OCI-LY3 (cell line): ENCODE measurements around the gene ALDH1A1.

ENCODE experiments used
- H2AFZ ChIP-seq: fragments of 200-600, 300-600 bp; shearing (Covaris generic); 2 replicates; pipeline ENCODE4 v1.6.0; 2014; ENCODE audit warnings: antibody characterized with exemption, low read depth, low read length
- H3K27ac ChIP-seq: fragments of 200-600, 300-600 bp; sonication (generic); 2 replicates; pipeline ENCODE4 v1.5.1; 2014; ENCODE audit warnings: mild to moderate bottlenecking, low read length, moderate library complexity, mixed read lengths
- H3K27me3 ChIP-seq: fragments of 200-600, 300-600 bp; sonication (generic); 2 replicates; pipeline ENCODE4 v1.6.1; 2014; ENCODE audit warnings: low read depth, low read length, mixed read lengths
- H3K36me3 ChIP-seq: fragments of 200-600, 300-600 bp; sonication (generic); replicated peaks from 2 replicates; pipeline ENCODE3; 2014; ENCODE audit warnings: low read depth, low read length, mixed read lengths
- H3K4me1 ChIP-seq: fragments of 300-600, 200-600 bp; sonication (generic); 2 replicates; pipeline ENCODE4 v1.6.1; 2014; ENCODE audit warnings: low read length, mixed read lengths
- H3K4me2 ChIP-seq: fragments of 200-600, 300-600 bp; sonication (generic); 2 replicates; pipeline ENCODE4 v1.6.1; 2014; ENCODE audit warnings: low read length, mixed read lengths
- H3K4me3 ChIP-seq: fragments of 300-600, 200-600 bp; sonication (generic); 2 replicates; pipeline ENCODE4 v1.5.1; 2014; ENCODE audit warnings: antibody characterized with exemption, mild to moderate bottlenecking, low read length, moderate library complexity
- H3K79me2 ChIP-seq: fragments of 300-600, 200-600 bp; shearing (Covaris generic); 2 replicates; pipeline ENCODE4 v1.6.1; 2014; ENCODE audit warnings: mild to moderate bottlenecking, low read length, mixed read lengths
- H3K9ac ChIP-seq: fragments of 300-600, 200-600 bp; shearing (Covaris generic); 2 replicates; pipeline ENCODE4 v1.6.0; 2014; ENCODE audit warnings: mild to moderate bottlenecking, low read length, moderate library complexity
- H3K9me3 ChIP-seq: fragments of 200-600, 300-600 bp; shearing (Covaris generic); 2 replicates; pipeline ENCODE4 v1.6.1; 2014; ENCODE audit warnings: low read length, mixed read lengths; ENCODE audit not compliant: insufficient read depth
- H4K20me1 ChIP-seq: fragments of 200-600, 300-600 bp; sonication (generic); 2 replicates; pipeline ENCODE4 v1.6.1; 2016; ENCODE audit warnings: low read length, mixed read lengths; ENCODE audit not compliant: insufficient read depth
- CTCF ChIP-seq: fragments of 200-600, 300-600 bp; sonication (generic); IDR thresholded peaks from 2 replicates; pipeline ENCODE4 v1.5.1; 2014; ENCODE audit warnings: antibody characterized with exemption, low read length, low read depth
- EZH2phosphoT487 ChIP-seq: fragments of 200-600 bp; shearing (Covaris generic); IDR thresholded peaks from 2 replicates; pipeline ENCODE4 v1.6.1; 2018; ENCODE audit warnings: antibody characterized with exemption, mixed run types, low read depth

ALDH1A1 gene

GRCh38 chr9:72996684-72997314 is 43.9 kb upstream of the ALDH1A1 start:
- Histone ChIP-seq H4K20me1 (no peaks in the 10 kb centered on the region), H3K27me3 (no peaks in the 10 kb centered on the region; the same call in 1 of the 2 replicates), H2AFZ (no peak overlapping the region), H3K36me3 (no peaks in the 10 kb centered on the region), H3K9ac (no peak overlapping the region), H3K4me3 (no peak overlapping the region), H3K79me2 (no peaks in the 10 kb centered on the region), H3K4me2 (no peak overlapping the region), H3K9me3 (no peaks in the 10 kb centered on the region), H3K4me1 (no peaks in the 10 kb centered on the region), H3K27ac (no peak overlapping the region)
- no peak for TF ChIP-seq EZH2phosphoT487
- TF ChIP-seq CTCF: no peak

GRCh38 chr9:72996114-72996513 is 43.3 kb upstream of the ALDH1A1 start:
- Histone ChIP-seq H3K79me2 (no peaks in the 10 kb centered on the region), H3K27ac (no peak overlapping the region), H3K4me3 (no peak overlapping the region), H3K27me3 (no peaks in the 10 kb centered on the region; the same call in 1 of the 2 replicates), H3K4me2 (no peak overlapping the region), H3K9me3 (no peaks in the 10 kb centered on the region), H3K36me3 (no peaks in the 10 kb centered on the region), H3K9ac (no peak overlapping the region), H4K20me1 (no peaks in the 10 kb centered on the region), H3K4me1 (no peaks in the 10 kb centered on the region), H2AFZ (no peak overlapping the region)
- TF ChIP-seq CTCF (no peak), EZH2phosphoT487 (no peak)

- Histone ChIP-seq H4K20me1 (no peaks in the 10 kb centered on the region), H3K27me3 (no peaks in the 10 kb centered on the region; the same call in 1 of the 2 replicates), H3K4me2 (no peak overlapping the region), H3K27ac (no peak overlapping the region), H2AFZ (no peak overlapping the region), H3K9me3 (no peaks in the 10 kb centered on the region), H3K36me3 (no peaks in the 10 kb centered on the region), H3K9ac (no peak overlapping the region), H3K4me3 (no peak overlapping the region), H3K4me1 (no peaks in the 10 kb centered on the region), H3K79me2 (no peaks in the 10 kb centered on the region)
- no peak for TF ChIP-seq CTCF
- TF ChIP-seq EZH2phosphoT487: no peak
These were observed 42.5 kb upstream of the ALDH1A1 start for GRCh38 chr9:72995131-72996024.

GRCh38 chr9:72991772-72992171 is 38.9 kb upstream of the ALDH1A1 start:
- H3K4me2 ChIP-seq: no peak overlapping the region
- H3K4me1 ChIP-seq: no peaks in the 10 kb centered on the region
- no peaks in the 10 kb centered on the region for H3K36me3 ChIP-seq
- H2AFZ ChIP-seq: no peak overlapping the region
- H3K4me3 ChIP-seq: no peak overlapping the region
- no peak overlapping the region for H3K27ac ChIP-seq
- no peaks in the 10 kb centered on the region for H3K79me2 ChIP-seq
- no peak for TF ChIP-seq CTCF
- no peak for TF ChIP-seq EZH2phosphoT487
- H3K9me3 ChIP-seq: no peaks in the 10 kb centered on the region
- H3K27me3 ChIP-seq: no peaks in the 10 kb centered on the region
- H4K20me1 ChIP-seq: no peaks in the 10 kb centered on the region
- H3K9ac ChIP-seq: no peak overlapping the region
